ENCODE measurements around the gene SRD5A1. TPM values are rescaled to one million over a fixed set of nuclear protein-coding genes. Genes with fewer than 3 reads are reported as not detected.

Gene SRD5A1
- total RNA-seq, 4 donors from 2014 or later, result 3.0 to 7.5 (median 5.0) TPM

GRCh38 chr5:6701491-6701890 is 68.3 kb downstream of the SRD5A1 start:
- TF ChIP-seq POLR2A (IDR thresholded peaks at IDR 0.05) (no peak), CTCF (IDR thresholded peaks at IDR 0.05) (no peak)
- intact Hi-C loops (cut with DNase I), result no loop called here
- Histone ChIP-seq H3K4me3 (replicated peaks in 1 of 3) (no peak overlapping the region), H3K36me3 (no peaks in the 10 kb centered on the region), H3K9me3 (no peaks in the 10 kb centered on the region), H3K27me3 (no peaks in the 10 kb centered on the region), H3K27ac (no peak overlapping the region), H3K4me1 (peaks cover 0 to 15% of the 10 kb centered on the region in 2 donors)
- DNase-seq, result no peak
- 81 to 83% methylated on average over 12 of the region's 12 CpGs for WGBS, 2 donors

- TF ChIP-seq POLR2A (IDR thresholded peaks at IDR 0.05), result no peak
- TF ChIP-seq CTCF (IDR thresholded peaks at IDR 0.05), result no peak
- WGBS, 2 donors, result 92 to 95% methylated on average over 6 of the region's 6 CpGs
- intact Hi-C loops (cut with DNase I), result no loop called here
Observed at GRCh38 chr5:6702633-6703032, 69.4 kb downstream of the SRD5A1 start.

DNA sequence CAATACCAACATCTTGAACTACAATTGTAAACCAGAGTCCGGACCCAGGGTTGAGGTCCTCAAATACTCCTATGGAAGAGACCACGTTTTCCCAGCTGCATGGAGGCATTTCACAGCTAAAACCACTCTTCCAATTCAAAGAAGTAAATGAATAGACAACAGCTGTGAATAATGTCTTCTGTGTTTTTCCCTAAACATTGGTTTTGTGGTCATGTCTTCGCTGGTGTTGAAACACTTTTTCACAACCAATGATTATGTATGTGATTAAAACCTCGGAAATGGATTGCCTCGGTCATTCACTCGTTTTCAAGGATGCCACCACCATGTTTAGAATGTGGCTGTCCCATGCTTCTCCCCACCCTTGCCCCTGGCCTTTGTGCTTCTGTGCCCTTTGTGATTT is 70.6 kb downstream of the SRD5A1 start:
- DNase-seq, result no peak
- TF ChIP-seq POLR2A (IDR thresholded peaks at IDR 0.05) (no peak), CTCF (IDR thresholded peaks at IDR 0.05) (no peak)
- Histone ChIP-seq H3K36me3 (no peaks in the 10 kb centered on the region), H3K9me3 (no peaks in the 10 kb centered on the region), H3K27ac (peak overlapping the region in 2 of 3 donors; percentile 52 to 65), H3K27me3 (no peaks in the 10 kb centered on the region), H3K4me3 (replicated peaks in 1 of 3) (no peak overlapping the region), H3K4me1 (peaks cover 0 to 15% of the 10 kb centered on the region in 2 donors)
- intact Hi-C loops (cut with DNase I), result no loop called here
- 75 to 79% methylated on average over 6 of the region's 6 CpGs for WGBS, 2 donors

More at GRCh38 chr5:6702633-6703032, 69.4 kb downstream of the SRD5A1 start:
- no peak overlapping the region for H3K4me3 ChIP-seq (replicated peaks in 1 of 3)
- no peak for DNase-seq
- H3K36me3 ChIP-seq, result no peaks in the 10 kb centered on the region
- no peaks in the 10 kb centered on the region for H3K27me3 ChIP-seq
- H3K9me3 ChIP-seq, result no peaks in the 10 kb centered on the region
- H3K27ac ChIP-seq, result no peak overlapping the region
- peaks cover 0 to 15% of the 10 kb centered on the region in 2 donors for H3K4me1 ChIP-seq

- DNase-seq, result peak in 1 of 2 donors; percentile 17
- Histone ChIP-seq H3K36me3 (no peaks in the 10 kb centered on the region), H3K27me3 (no peaks in the 10 kb centered on the region), H3K9me3 (no peaks in the 10 kb centered on the region), H3K27ac (peak overlapping the region in 2 of 3 donors; percentile 52 to 65), H3K4me3 (replicated peaks in 1 of 3) (no peak overlapping the region), H3K4me1 (peaks cover 0 to 15% of the 10 kb centered on the region in 2 donors)
- WGBS, 2 donors, result 63 to 77% methylated on average over 11 of the region's 11 CpGs
- TF ChIP-seq CTCF (IDR thresholded peaks at IDR 0.05) (no peak), POLR2A (IDR thresholded peaks at IDR 0.05) (no peak)
- intact Hi-C loops (cut with DNase I), result no loop called here
Observed at GRCh38 chr5:6704361-6704851, 71.2 kb downstream of the SRD5A1 start.

DNA sequence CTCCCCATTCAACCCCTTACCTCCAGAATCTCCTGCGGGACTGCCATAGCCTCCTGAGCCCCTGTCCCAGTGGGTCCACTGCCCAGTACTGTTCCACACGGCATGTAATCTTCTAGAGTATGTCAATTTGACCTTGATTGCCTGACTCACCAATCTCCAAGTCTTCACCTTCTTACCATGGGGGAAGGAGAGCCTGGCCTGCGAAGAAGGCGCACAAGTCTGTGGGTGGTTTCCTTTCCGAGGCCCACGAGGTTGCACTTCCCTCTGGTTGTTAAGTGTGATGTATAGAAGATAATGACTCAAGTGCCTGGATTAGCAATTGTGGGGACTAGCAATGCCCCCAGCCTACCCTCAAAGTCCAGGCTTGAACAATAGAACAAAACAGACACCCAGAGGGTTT is 71.8 kb downstream of the SRD5A1 start:
- Histone ChIP-seq H3K4me1 (peaks cover 0 to 15% of the 10 kb centered on the region in 2 donors), H3K27me3 (no peaks in the 10 kb centered on the region), H3K9me3 (no peaks in the 10 kb centered on the region), H3K36me3 (no peaks in the 10 kb centered on the region), H3K27ac (peak overlapping the region in 2 of 3 donors; percentile 52 to 65), H3K4me3 (replicated peaks in 1 of 3) (no peak overlapping the region)
- DNase-seq, result no peak
- TF ChIP-seq POLR2A (IDR thresholded peaks at IDR 0.05) (no peak), CTCF (IDR thresholded peaks at IDR 0.05) (no peak)
- intact Hi-C loops (cut with DNase I), result no loop called here
- WGBS, 2 donors, result 81 to 85% methylated on average over 6 of the region's 6 CpGs
